ENCODE results near the gene GSK3B.

Gene GSK3B

DNA sequence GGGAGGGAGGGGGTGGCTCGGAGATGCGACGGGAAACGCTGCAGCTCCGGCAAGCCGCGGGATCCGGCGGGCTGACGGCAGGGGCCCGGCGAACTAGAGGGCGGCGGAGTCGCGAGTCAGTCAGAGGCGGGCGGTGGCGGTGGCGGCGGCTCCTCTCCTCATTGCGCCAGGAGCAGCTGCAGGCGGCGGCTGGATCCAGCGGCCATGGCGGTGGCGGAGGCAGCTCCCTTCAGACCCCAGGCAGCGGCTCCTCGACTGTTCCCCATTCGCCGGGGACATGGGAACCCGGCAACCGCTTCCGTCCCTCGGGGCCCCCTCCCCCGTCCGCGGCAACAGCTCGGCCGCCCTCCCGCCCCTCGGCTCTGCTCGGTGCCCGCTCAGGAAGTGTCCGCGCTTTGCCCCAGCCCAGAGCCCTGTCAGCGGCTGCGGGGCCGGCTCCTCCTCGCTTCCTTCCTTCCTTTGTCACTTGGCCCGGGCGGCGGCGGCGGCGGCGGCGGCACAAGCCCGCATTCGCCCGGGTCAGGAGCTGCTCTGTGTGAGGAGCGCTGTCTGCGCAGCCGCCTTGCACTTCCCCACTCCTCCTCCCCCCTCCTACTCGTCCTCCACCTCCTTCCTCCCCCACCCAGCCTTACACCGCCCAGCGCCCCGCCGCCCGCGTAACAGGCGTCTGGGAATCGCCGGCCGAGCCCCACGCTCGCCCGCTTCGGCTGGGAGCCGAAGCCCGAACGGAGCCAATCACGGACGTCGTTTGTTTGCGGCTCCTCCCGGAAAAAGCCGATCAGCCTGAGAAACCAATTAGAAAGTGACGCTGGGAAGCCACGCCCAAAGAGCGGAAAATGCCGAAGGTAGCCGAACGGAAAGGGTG lies at the start of gene GSK3B:
GSK3B (minus strand) TSS at position 537 of the 865 bp plus-strand sequence. CDS start 1,013 bp downstream, outside the sequence.
- peak; percentile 55 to 98 for DNase-seq

- no peak for DNase-seq
Measured at GRCh38 chr3:120143676-120144075, 49.4 kb upstream of the GSK3B start.

GRCh38 chr3:120142236-120142635 lies 48.0 kb upstream of the GSK3B start:
- no peak for DNase-seq

- no peak for DNase-seq
Measured at GRCh38 chr3:120140098-120140742, 46.0 kb upstream of the GSK3B start.

GRCh38 chr3:120139140-120139539 lies 44.9 kb upstream of the GSK3B start:
- DNase-seq = no peak

- DNase-seq = no peak
Measured at GRCh38 chr3:120137548-120137947, 43.3 kb upstream of the GSK3B start.

- DNase-seq = no peak
Measured at GRCh38 chr3:120130656-120131055, 36.4 kb upstream of the GSK3B start.

- no peak for DNase-seq
Measured at GRCh38 chr3:120129718-120130513, 35.7 kb upstream of the GSK3B start.

- no peak for DNase-seq
Measured at GRCh38 chr3:120129051-120129450, 34.8 kb upstream of the GSK3B start.

GRCh38 chr3:120125992-120126391 lies 31.7 kb upstream of the GSK3B start:
- no peak for DNase-seq

DNA sequence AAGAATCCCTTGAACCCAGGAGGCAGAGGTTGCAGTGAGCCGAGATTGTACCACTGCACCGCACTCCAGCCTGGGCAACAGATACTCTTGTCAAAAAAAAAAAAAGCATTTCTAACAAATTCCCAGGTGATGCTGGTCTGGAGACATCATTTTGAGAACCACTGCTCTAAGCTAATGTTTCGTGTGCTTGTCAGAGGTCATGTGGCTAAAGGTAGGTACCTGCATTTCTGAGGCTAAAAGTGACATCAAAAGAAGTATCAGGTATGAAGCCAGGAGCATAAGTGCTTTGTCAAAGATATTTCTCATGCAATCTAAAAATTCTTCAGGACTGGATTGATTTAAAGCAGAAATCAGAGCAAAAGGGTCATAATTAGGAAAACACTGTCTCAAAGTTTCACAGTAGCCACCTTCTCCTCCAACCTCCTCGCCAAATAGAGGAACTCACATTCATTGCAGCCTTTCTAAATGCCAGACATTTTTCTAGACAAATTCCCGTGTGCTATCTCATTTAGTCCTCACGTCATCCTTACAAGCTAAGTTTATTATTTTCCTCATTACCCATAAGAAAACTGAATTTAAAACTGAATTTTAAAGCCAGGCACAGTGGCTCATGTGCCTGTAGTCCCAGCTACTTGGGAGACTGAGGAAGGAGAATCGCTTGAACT lies 25.7 kb upstream of the GSK3B start:
- DNase-seq = no peak

- no peak for DNase-seq
Measured at GRCh38 chr3:120114981-120115380, 20.7 kb upstream of the GSK3B start.

DNA sequence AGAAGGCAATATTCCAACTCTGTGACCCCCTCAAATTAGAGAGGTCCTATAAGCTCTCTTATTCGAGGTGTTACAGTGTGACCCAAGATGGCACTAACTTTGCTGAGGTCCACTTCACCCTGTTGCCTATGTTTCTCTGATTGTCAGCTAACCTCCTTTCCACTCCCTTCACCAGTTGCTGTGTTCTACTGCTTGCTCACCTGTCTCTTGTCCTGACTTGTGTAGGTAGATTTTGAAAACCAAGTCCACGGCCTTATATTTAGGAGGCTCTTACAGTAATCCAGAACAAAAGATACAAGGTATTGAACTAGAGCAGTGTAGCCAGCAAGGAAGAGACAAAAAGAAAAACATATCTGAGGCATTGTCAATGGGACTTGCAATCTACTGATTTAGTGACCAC lies 20.1 kb upstream of the GSK3B start:
- DNase-seq = no peak

DNA sequence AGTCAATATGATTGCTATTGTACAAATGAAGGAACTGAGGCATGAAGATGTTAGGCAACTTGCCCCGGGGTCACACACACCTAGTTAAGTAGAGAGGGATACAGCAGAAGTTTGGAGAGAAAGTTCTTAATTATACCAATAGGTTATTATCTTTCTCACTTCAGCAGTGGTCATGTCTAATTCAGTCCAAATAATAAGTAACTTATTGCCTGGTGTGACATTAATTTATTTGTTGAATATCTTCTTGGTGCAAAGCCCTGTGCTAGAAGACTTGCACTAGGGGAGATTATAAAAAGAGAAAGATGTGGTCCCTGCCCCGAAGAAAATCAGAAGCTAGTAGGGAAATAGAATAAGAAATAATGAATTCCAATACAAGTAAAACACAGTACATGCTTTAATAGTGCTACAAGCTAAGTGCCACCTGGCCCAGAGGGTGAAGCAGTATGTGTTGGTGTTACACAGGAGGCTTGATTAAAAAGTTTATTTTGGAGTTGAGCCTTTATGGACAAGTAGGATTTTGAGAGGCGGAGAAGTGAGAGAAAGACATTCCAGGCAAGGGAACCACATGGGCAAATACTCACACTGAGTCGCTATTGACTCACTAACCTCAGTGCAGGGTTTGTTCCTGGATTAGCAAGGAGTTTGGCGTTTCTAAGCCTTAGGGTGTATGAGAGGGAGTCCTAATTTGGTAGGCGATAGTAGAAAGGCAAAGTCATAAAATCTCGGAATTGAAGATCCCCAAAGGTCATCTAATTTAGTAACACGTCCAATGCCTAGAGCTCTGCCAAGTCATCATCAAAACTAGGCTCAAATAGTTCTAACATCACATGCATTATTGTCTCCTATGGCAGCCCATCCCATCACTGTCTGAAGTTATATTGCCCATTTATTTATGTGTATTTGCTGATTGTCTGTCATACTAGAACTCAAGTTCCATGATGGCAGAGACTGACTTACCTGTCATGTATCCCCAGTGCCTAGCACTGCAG lies 19.2 kb upstream of the GSK3B start:
- no peak for DNase-seq

DNA sequence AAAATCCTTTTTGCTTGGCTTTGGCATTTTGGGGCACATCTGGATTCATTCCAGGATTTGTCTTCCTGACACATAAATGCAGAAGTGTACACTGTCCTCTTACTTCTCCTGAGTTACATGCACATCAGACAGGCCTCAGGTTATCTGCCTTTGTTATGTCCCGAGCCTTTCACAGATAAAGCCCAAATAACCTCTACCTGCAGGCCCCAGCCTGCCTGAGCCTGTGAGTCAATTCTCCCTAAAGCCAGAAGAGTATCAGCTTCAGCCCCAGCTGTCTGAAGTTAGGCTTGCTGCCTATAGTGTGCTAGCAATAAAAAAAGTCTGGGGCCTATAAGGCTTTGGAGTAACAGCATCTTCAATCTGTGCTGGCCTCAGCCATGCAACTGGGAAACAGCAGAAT lies 17.7 kb upstream of the GSK3B start:
- DNase-seq = no peak

DNA sequence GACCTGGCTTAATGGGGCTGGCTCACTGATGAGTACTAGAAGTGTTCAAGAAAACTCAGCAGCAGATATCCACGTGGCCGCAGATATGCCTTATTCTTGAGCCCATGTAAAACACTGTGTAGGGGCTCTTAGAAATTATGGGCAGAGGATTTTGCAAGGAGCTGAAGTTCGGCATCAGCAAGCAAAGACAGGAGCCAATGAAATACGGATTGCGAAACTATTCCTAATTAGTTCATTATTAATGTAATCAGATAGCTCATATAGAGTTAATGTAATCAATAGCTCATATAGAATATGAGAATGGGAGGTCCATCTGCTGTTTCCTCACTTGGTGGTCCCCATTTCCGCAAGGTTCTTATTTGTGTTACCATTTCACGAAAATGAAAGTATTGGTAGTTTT lies 9.0 kb upstream of the GSK3B start:
- DNase-seq = no peak

DNA sequence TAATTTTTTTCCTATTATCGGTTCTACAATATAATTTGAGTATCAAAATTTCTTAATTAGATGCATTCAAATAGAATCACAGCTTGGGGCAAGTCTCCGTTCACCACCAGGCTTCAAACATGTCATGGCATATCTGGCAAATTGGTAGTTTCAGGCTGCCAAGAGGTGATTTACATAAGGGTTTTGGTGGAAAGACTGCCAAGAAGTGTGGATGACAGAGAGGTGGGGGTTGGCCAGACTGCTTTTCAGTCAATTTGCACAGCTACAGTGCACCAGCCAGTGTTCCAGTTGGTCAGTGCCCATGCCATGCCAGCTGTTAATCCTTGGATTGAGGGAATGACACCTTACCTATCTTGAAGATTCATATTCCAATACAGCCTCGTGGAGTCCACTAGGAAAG lies 8.4 kb upstream of the GSK3B start:
- no peak for DNase-seq

DNA sequence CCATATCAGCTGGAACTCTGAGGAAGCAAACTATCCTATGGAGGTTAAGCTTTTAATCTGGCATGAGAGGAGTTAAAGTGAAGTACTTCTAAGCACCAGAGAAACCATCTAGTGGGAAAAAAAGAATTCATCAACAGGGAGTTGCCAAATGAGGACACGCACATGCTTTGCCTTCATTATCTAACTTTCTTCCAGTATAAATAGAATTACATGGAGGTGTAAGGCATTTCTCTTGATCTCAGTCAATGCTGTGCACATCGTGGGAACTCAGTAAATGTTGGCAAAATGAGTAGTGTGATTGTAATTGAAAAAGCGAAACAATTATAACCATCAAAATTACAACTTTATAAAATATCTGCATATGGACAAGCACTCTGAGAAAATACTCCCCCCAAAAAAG lies 8.0 kb upstream of the GSK3B start:
- DNase-seq = no peak

DNA sequence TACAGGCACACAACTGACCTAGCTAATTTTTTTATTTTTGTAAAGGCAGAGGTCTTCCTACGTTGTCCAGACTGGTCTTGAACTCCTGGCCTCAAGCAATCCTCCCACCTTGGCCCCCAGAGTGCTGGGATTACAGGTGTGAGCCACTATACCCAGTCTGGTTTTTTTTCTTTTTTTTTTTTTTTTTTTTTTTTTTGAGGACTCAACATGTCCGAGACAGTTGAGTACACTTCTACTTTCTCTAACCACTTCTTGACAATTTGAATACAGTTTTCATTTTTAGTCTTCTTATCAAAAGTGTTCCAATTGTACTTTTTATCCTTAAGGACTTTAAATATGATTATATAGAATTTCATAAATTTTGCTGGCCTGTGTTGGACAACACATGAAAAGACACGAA lies 7.4 kb upstream of the GSK3B start:
- DNase-seq = no peak

DNA sequence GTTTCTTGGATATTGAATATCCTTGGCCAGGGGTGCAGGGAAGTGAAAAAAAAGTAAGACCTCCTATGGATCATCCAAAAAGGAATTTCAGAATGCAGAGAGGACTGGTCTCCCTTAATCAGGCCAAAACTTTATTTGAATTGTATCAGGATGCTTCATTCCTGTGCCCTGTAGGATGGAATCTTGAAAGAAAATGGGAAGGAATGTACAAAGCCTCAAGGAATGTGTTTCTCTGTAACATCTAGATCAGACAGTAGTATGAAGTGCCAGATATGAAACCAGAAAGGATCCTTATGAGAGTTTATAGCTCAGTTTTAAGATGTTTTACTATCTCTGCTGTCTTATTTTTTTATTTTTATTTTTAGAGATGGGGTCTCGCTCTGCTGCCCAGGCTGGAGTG lies 6.5 kb upstream of the GSK3B start:
- no peak for DNase-seq

GRCh38 chr3:120098710-120099109 lies 4.5 kb upstream of the GSK3B start:
- DNase-seq = no peak

DNA sequence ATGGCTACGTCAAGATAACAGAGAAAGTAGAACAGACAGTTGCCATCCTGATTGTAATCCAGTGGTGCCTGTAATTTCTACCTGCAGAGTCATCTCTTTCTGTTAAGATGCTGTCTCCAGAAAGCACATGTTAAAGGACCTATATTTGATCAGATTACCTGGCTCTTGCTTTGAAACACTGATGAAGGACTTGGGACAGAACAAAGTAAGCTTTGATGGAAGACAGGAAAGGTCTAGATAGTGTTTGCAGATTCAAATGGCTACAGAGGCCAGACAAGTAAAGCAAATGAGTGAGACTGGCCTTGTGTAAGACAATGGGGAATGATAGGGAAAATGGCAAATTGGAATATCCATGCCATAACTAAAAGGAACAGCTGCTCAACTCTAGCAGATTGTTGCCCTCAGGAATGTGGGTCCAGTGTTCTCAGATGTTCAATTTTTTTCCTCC lies 1.8 kb upstream of the GSK3B start:
- DNase-seq = no peak

Data from activated CD4-positive, alpha-beta T cell treated with anti-CD3 and anti-CD28 coated beads, Interleukin-2, amount 50 U/mL, for 4 hours (primary cell).